ENCODE results near the gene HSPA12A.

HSPA12A gene

GRCh38 chr10:116728526-116729096 lies 13.8 kb downstream of the HSPA12A start:
- Mint-ChIP-seq H3K4me1 (peaks cover 19% of the 10 kb centered on the region), H3K36me3 (ENCODE audit: low read depth) (peaks cover 4% of the 10 kb centered on the region), H3K9me3 (no peaks in the 10 kb centered on the region), H3K27me3 (ENCODE audit: low read depth) (peaks cover 13% of the 10 kb centered on the region), H3K4me3 (no peak overlapping the region), H3K27ac (peak overlapping the region in 2 of 3 experiments; percentile 20 to 52)
- no peak for TF ChIP-seq CTCF (IDR thresholded peaks at IDR 0.05; ENCODE audit: unreplicated experiment in 3 of 3)

GRCh38 chr10:116723428-116724281 lies 18.7 kb downstream of the HSPA12A start:
- Mint-ChIP-seq H3K27me3 (ENCODE audit: low read depth) (peaks cover 9% of the 10 kb centered on the region), H3K27ac (peak overlapping the region; percentile 94 to 97 (median 97)), H3K4me3 (no peak overlapping the region), H3K9me3 (no peaks in the 10 kb centered on the region), H3K36me3 (ENCODE audit: low read depth) (no peaks in the 10 kb centered on the region), H3K4me1 (peaks cover 64% of the 10 kb centered on the region)
- TF ChIP-seq CTCF (IDR thresholded peaks at IDR 0.05; ENCODE audit: unreplicated experiment in 3 of 3), result no peak

GRCh38 chr10:116722736-116723427 lies 19.5 kb downstream of the HSPA12A start:
- Mint-ChIP-seq H3K4me1 (peaks cover 70% of the 10 kb centered on the region), H3K27me3 (ENCODE audit: low read depth) (peaks cover 9% of the 10 kb centered on the region), H3K36me3 (ENCODE audit: low read depth) (no peaks in the 10 kb centered on the region), H3K27ac (peak overlapping the region; percentile 94 to 97 (median 97)), H3K9me3 (no peaks in the 10 kb centered on the region), H3K4me3 (peak overlapping the region in 2 of 3 experiments; percentile 5 to 32)
- no peak for TF ChIP-seq CTCF (IDR thresholded peaks at IDR 0.05; ENCODE audit: unreplicated experiment in 3 of 3)

- Mint-ChIP-seq H3K4me3 (peak overlapping the region; percentile 48 to 62 (median 51)), H3K4me1 (peaks cover 80% of the 10 kb centered on the region), H3K27me3 (ENCODE audit: low read depth) (peaks cover 9% of the 10 kb centered on the region), H3K36me3 (ENCODE audit: low read depth) (no peaks in the 10 kb centered on the region), H3K27ac (peak overlapping the region; percentile 94 to 97 (median 97)), H3K9me3 (no peaks in the 10 kb centered on the region)
- TF ChIP-seq CTCF (IDR thresholded peaks at IDR 0.05; ENCODE audit: unreplicated experiment in 3 of 3), result no peak
Observed at GRCh38 chr10:116721547-116722392, 20.6 kb downstream of the HSPA12A start.

- TF ChIP-seq CTCF (IDR thresholded peaks at IDR 0.05; ENCODE audit: unreplicated experiment in 3 of 3), result no peak
- Mint-ChIP-seq H3K27ac (peak overlapping the region; percentile 94 to 97 (median 97)), H3K36me3 (ENCODE audit: low read depth) (no peaks in the 10 kb centered on the region), H3K27me3 (ENCODE audit: low read depth) (peaks cover 9% of the 10 kb centered on the region), H3K4me3 (peak overlapping the region; percentile 48 to 49 (median 48)), H3K4me1 (peaks cover 79% of the 10 kb centered on the region), H3K9me3 (no peaks in the 10 kb centered on the region)
Observed at GRCh38 chr10:116720668-116721546, 21.5 kb downstream of the HSPA12A start.

Measured in nephron (organoid).